Ascending aorta (tissue), 2 donors: ENCODE measurements around the gene RNF11. TPM values are rescaled to one million over a fixed set of nuclear protein-coding genes. Genes with fewer than 3 reads are reported as not detected.

Experiments
- DNase-seq, 2 donors: peaks; one replicate each; pipeline ENCODE4 v3.0.0-alpha.2; 2019; ENCODE audit warnings: low spot score in 2 of 2
- H3K27ac ChIP-seq, 2 donors: fragments of 200-600 bp; sonication (generic); one replicate each; pipeline ENCODE4 v1.5.1; 2016 to 2017; ENCODE audit warnings: mild to moderate bottlenecking in 1 of 2
- H3K27me3 ChIP-seq: fragments of 200-600 bp; sonication (generic); one replicate; pipeline ENCODE4 v1.5.1; 2017
- H3K36me3 ChIP-seq, 2 donors: fragments of 200-600 bp; sonication (generic); one replicate each; pipeline ENCODE4 v1.5.1; 2016
- H3K4me1 ChIP-seq, 2 donors: fragments of 200-600 bp; sonication (generic); one replicate each; pipeline ENCODE4 v1.5.1; 2016 to 2017; ENCODE audit warnings: mild to moderate bottlenecking in 1 of 2
- H3K4me3 ChIP-seq, 2 donors: fragments of 200-600 bp; sonication (generic); one replicate each; pipeline ENCODE4 v1.5.1; 2016 to 2017; ENCODE audit warnings: mild to moderate bottlenecking in 1 of 2
- H3K9me3 ChIP-seq, 2 donors: fragments of 200-600 bp; sonication (generic); one replicate each; pipeline ENCODE4 v1.5.1; 2016
- CTCF ChIP-seq, 3 experiments: fragments of 200-600 bp in 2 of 3; fragments of 450-650 bp in 1 of 3; sonication (generic) in 2 of 3; IDR thresholded peaks; one replicate each; pipeline ENCODE4 v1.5.1; 2016 to 2019; ENCODE audit warnings: antibody characterized with exemption in 3 of 3, mild to moderate bottlenecking in 1 of 3, moderate library complexity in 1 of 3
- intact Hi-C: fragments of 100-400 bp; cut with DNase I; formaldehyde crosslinking; loops from one replicate; pipeline ENCODE4 v1.15.1; 2023
- total RNA-seq: library from RNA; depleted of rRNA; stranded (reverse); fragments of >200 nt; gene quantifications from one replicate; pipeline ENCODE4 v1.1.0, GENCODE V29; 2016

The RNF11 gene
- total RNA-seq, 1 donor from 2014 or later, result 56.9 TPM

GRCh38 chr1:51301844-51302162 is 65.7 kb downstream of the RNF11 start:
- TF ChIP-seq CTCF (IDR thresholded peaks at IDR 0.05), result no peak
- Histone ChIP-seq H3K27ac (no peak overlapping the region), H3K36me3 (no peaks in the 10 kb centered on the region), H3K4me1 (peaks cover 0 to 3% of the 10 kb centered on the region in 2 donors), H3K4me3 (no peak overlapping the region), H3K9me3 (no peaks in the 10 kb centered on the region), H3K27me3 (no peaks in the 10 kb centered on the region)
- intact Hi-C loops, result no loop called here
- no peak for DNase-seq

DNA sequence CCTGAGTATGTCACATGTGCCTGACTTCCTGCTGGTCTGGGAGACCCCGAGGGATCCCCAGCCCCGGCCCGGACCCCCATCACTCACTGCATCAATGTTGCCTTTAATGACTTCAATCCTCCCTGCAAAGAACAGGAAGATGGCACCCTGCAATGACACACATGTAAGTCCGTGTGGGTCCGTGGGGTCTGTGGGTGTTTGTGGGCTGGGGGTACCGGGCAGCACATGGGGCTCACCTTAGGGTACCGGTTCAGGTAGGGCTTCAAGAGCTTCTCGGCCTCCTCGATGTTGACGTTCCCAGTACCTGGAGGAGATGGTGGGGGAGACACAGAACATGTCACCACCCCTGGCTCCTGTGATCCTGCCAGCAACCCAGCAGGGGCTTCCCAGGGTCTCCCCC is 66.2 kb downstream of the RNF11 start:
- Histone ChIP-seq H3K36me3 (no peaks in the 10 kb centered on the region), H3K4me1 (peaks cover 0 to 3% of the 10 kb centered on the region in 2 donors), H3K27ac (no peak overlapping the region), H3K4me3 (no peak overlapping the region), H3K27me3 (no peaks in the 10 kb centered on the region), H3K9me3 (no peaks in the 10 kb centered on the region)
- DNase-seq, result no peak
- TF ChIP-seq CTCF (IDR thresholded peaks at IDR 0.05), result no peak
- intact Hi-C loops, result no loop called here

GRCh38 chr1:51302746-51303145 is 66.7 kb downstream of the RNF11 start:
- Histone ChIP-seq H3K27me3 (no peaks in the 10 kb centered on the region), H3K36me3 (no peaks in the 10 kb centered on the region), H3K27ac (no peak overlapping the region), H3K4me1 (peaks cover 0 to 3% of the 10 kb centered on the region in 2 donors), H3K4me3 (no peak overlapping the region), H3K9me3 (no peaks in the 10 kb centered on the region)
- TF ChIP-seq CTCF (IDR thresholded peaks at IDR 0.05), result no peak
- no peak for DNase-seq
- intact Hi-C loops, result no loop called here

GRCh38 chr1:51303315-51303714 is 67.2 kb downstream of the RNF11 start:
- DNase-seq, result no peak
- Histone ChIP-seq H3K4me3 (no peak overlapping the region), H3K27me3 (no peaks in the 10 kb centered on the region), H3K4me1 (peaks cover 0 to 3% of the 10 kb centered on the region in 2 donors), H3K9me3 (no peaks in the 10 kb centered on the region), H3K36me3 (no peaks in the 10 kb centered on the region), H3K27ac (no peak overlapping the region)
- no peak for TF ChIP-seq CTCF (IDR thresholded peaks at IDR 0.05)
- intact Hi-C loops, result no loop called here

DNA sequence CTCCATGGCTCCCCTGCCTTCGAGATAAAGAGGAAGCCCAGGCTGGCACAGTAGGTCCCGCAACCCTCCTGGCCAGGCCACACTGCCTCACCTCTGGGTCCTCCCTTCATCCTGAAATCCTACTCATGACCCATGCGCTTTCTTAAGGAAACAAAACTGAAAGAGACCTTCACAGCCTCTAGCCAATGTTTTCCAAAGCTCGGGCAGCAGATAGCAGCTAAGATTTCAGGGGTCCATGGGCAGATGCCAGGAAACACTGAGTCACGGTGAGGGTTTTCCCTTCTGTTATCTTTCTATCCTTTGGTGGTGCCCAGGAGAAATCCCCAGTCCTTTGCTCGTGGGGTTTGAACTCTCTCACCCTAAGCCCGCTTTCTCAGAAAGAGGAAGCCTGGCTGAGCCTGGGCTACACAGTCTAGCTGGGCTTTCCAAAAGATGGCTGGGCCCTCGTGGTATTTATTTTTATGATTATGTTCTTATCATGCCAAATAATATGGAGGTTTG is 67.7 kb downstream of the RNF11 start:
- Histone ChIP-seq H3K4me1 (peaks cover 0 to 3% of the 10 kb centered on the region in 2 donors), H3K4me3 (no peak overlapping the region), H3K27me3 (no peaks in the 10 kb centered on the region), H3K9me3 (no peaks in the 10 kb centered on the region), H3K36me3 (no peaks in the 10 kb centered on the region), H3K27ac (no peak overlapping the region)
- intact Hi-C loops, result no loop called here
- no peak for DNase-seq
- no peak for TF ChIP-seq CTCF (IDR thresholded peaks at IDR 0.05)

GRCh38 chr1:51304360-51304759 is 68.3 kb downstream of the RNF11 start:
- Histone ChIP-seq H3K4me1 (peaks cover 0 to 3% of the 10 kb centered on the region in 2 donors), H3K27ac (no peak overlapping the region), H3K27me3 (no peaks in the 10 kb centered on the region), H3K4me3 (no peak overlapping the region), H3K36me3 (no peaks in the 10 kb centered on the region), H3K9me3 (no peaks in the 10 kb centered on the region)
- intact Hi-C loops, result no loop called here
- TF ChIP-seq CTCF (IDR thresholded peaks at IDR 0.05), result no peak
- DNase-seq, result no peak
